Measurements from ENCODE around the gene USP3.

GRCh38 chr15:63501256-63502089 lies 2.9 kb upstream of the USP3 start:
- no peak for TF ChIP-seq CTCF (IDR thresholded peaks at IDR 0.05)
- TF ChIP-seq EP300 (IDR thresholded peaks at IDR 0.05), result peak in 2 of 4 donors; percentile 6 to 11
